ENCODE measurements around the gene ALDH3B1. TPM values are rescaled to one million over a fixed set of nuclear protein-coding genes. Genes with fewer than 3 reads are reported as not detected.
A peak's percentile ranks its signal among the peaks of the same experiment; 100 is the strongest.

Gene ALDH3B1
- total RNA-seq, 1 experiment from 2014 or later: 14.0 TPM

- H3K27me3 ChIP-seq: no peaks in the 10 kb centered on the region
- peaks cover 2% of the 10 kb centered on the region for H3K36me3 ChIP-seq
- H3K9me3 ChIP-seq: no peaks in the 10 kb centered on the region
- H3K4me3 ChIP-seq: no peak overlapping the region
- no peak for DNase-seq
Observed at GRCh38 chr11:68008381-68009337, 1.5 kb upstream of the ALDH3B1 start.

DNA sequence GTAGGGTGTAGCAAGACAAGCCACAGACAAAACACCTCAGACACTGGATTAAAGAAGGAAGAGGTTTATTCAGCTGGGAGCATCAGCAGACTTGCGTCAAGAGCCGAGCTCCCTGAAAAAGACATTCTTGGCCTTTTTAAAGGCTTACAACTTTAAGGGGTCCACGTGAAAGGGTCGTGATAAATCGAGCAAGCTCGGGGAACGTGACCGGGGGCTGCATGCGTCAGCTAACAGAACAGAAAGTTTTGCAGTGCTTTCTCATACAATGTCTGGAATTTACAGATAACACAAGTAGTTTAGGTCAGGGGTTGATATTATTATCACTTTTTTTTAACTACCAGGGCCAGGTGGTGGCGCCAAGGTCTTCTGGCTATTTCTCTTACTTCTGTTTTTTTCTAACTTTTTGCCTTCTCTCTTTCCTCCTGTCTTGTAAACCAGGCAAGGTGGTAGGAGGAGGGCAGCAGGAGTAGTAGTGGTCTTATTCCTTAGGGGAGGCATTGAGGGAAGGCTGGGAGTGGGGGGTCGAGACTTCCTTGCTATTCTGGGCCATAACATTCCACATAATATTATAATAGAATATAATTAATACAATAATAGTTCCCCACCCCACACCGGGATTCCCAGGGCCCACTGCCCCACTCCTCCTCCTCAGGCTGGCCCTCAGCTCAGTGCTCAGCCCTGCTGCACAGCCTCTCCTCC lies 587 bp upstream of the ALDH3B1 start:
- Histone ChIP-seq H3K9me3 (no peaks in the 10 kb centered on the region), H3K4me3 (peak overlapping the region; percentile 54), H3K27me3 (no peaks in the 10 kb centered on the region), H3K36me3 (peaks cover 7% of the 10 kb centered on the region)
- no peak for DNase-seq

DNA sequence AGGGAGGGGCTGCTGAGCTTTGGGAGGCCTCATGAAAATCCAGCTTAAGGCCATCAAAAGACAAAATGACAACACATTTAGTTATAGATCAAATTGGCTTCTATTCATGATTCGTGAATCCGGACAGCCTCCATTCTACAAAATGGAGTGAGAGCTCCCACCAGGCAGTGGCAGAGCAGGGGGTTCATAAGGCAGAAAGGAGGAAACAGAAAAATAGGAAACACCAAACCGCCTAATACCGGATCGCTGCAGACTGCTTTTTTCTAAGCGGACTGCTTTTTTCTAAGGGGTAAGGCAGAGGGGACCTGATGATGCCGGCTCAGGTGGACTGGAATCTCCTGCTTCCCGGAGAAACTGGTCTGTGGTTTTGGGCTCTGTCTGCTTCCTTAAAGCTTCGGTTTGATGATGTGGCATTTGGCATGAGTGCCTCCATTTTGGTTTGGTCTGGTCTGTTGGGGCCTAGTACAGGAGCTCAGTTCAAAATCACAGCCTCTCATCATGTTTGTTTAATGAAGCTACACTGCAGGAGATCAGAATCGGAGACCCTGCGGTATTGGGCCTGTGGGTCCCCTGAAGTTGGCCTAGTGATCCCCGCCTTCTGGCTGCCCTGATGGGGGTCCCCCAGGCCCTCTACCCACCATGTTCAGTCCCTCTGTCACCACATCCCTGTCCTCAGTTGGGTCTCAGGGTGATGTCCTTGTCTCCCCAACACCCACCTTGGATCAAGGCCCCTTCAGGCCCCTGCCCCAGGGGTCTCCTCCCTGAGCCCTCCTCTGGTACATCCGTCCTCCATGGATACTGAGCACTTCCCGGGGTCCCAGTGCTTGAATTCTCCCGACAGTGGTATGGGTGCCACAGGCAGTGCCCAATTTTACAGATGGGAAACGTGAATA lies 1.2 kb downstream of the ALDH3B1 start:
- Histone ChIP-seq H3K27me3 (no peaks in the 10 kb centered on the region), H3K9me3 (no peaks in the 10 kb centered on the region), H3K36me3 (peaks cover 7% of the 10 kb centered on the region), H3K4me3 (peak overlapping the region; percentile 54)
- DNase-seq: no peak

DNA sequence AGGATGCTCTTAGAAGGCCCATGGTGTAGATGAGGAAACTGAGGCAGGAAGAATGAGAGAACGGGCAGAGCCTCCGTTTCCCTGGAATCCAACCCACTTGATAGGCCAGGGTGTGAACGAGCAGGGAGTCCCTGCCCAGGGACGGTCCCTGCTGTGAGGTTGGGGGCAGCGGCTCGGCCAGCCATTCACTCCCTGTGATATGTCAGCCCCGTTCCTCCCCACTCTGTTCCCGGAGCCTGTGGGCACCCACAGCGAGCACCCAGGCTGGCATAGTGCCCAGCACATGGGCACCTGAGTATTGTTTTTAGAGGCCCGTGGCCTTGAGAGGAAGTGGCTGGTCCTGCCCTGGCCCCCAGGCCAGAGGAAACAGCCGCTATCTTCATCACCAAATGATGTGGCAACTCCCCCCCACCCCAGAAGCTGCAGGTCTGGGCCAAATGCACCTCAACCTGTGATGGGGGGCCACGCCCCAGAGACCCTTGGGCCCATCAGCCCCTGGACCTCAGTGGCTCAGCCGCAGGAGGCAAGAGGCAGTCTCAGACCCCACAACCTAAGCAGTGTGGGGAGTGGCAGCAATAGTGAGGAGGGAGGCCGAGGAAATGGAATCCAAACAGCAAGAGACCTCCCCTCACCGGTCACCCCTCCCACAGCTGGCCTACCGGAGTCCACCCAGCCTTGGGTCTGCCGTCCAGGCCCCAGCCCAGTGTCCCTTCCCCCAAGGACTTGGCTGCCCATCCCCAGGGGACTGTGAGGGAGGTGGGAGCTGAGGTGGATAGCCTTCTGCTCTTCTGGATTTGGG lies 2.1 kb downstream of the ALDH3B1 start:
- H3K9me3 ChIP-seq: no peaks in the 10 kb centered on the region
- H3K27me3 ChIP-seq: no peaks in the 10 kb centered on the region
- no peak overlapping the region for H3K4me3 ChIP-seq
- peaks cover 7% of the 10 kb centered on the region for H3K36me3 ChIP-seq
- no peak for DNase-seq

GRCh38 chr11:68012843-68013610 lies 2.9 kb downstream of the ALDH3B1 start:
- H3K36me3 ChIP-seq: peaks cover 7% of the 10 kb centered on the region
- H3K4me3 ChIP-seq: no peak overlapping the region
- no peaks in the 10 kb centered on the region for H3K27me3 ChIP-seq
- DNase-seq: peak; percentile 89
- no peaks in the 10 kb centered on the region for H3K9me3 ChIP-seq

GRCh38 chr11:68013611-68014156 lies 3.6 kb downstream of the ALDH3B1 start:
- no peaks in the 10 kb centered on the region for H3K9me3 ChIP-seq
- H3K27me3 ChIP-seq: no peaks in the 10 kb centered on the region
- H3K36me3 ChIP-seq: peaks cover 7% of the 10 kb centered on the region
- DNase-seq: no peak
- no peak overlapping the region for H3K4me3 ChIP-seq

GRCh38 chr11:68014157-68014946 lies 4.2 kb downstream of the ALDH3B1 start:
- peak; percentile 97 for DNase-seq
- Histone ChIP-seq H3K27me3 (no peaks in the 10 kb centered on the region), H3K9me3 (no peaks in the 10 kb centered on the region), H3K4me3 (peak overlapping the region; percentile 9; the same call in 1 of the 2 replicates), H3K36me3 (peaks cover 7% of the 10 kb centered on the region)

- Histone ChIP-seq H3K27me3 (no peaks in the 10 kb centered on the region), H3K4me3 (no peak overlapping the region; the same call in 1 of the 2 replicates)
- no peak for DNase-seq
Observed at GRCh38 chr11:68014947-68015447, 4.9 kb downstream of the ALDH3B1 start.

GRCh38 chr11:68015467-68015866 lies 5.3 kb downstream of the ALDH3B1 start:
- Histone ChIP-seq H3K4me3 (no peak overlapping the region), H3K9me3 (no peaks in the 10 kb centered on the region), H3K36me3 (peaks cover 7% of the 10 kb centered on the region), H3K27me3 (no peaks in the 10 kb centered on the region)
- no peak for DNase-seq

More at GRCh38 chr11:68014947-68015447, 4.9 kb downstream of the ALDH3B1 start:
- peaks cover 7% of the 10 kb centered on the region for H3K36me3 ChIP-seq
- no peaks in the 10 kb centered on the region for H3K9me3 ChIP-seq

- Histone ChIP-seq H3K27me3 (no peaks in the 10 kb centered on the region), H3K36me3 (peaks cover 7% of the 10 kb centered on the region), H3K9me3 (no peaks in the 10 kb centered on the region), H3K4me3 (no peak overlapping the region)
- no peak for DNase-seq
Observed at GRCh38 chr11:68016161-68016903, 6.2 kb downstream of the ALDH3B1 start.

DNA sequence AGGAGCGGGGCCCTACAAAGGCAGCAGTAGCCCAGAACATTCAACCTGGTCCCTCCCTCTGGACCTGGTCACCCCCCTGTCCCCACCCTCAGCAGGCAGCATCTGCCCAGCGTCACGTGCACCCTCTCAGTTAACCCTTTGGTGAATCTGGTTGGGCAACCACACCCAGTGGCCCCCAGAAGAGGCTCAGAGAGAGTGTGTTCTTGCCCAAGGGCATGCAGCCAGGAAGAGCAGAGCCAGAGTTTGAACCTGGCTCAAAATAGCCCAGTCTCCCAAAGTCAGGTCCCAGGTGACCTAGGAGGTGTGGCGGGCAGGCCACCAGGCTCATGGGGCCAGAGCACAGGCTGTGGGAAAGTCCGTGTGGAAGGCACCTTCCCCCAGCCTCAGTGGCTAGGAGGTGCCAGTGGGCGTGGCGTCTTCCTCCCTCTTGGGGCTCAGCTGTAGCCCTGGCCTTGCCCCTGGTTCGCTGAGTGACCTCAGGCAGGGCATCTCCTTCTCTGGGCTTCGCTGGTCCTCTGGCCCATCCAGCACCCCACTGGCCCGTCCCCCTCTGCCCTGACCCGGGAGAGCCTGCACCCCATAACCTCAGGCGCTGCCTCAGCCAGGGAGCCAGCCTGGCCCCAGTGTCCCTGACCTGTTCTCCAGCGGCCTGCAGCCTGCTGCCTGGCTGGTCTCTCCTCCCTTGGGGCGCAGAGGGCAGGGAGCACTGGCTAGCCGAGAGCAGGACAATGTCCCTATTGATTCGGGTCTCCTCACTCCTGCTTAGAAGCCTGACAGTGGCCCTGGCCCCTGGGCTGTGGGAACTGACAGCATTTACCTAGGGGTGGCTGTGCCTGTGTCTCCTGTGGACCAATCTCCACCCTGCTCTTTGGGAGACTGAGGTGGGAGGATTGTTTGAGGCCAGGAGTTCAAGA lies 7.0 kb downstream of the ALDH3B1 start:
- no peaks in the 10 kb centered on the region for H3K27me3 ChIP-seq
- no peak overlapping the region for H3K4me3 ChIP-seq
- peaks cover 7% of the 10 kb centered on the region for H3K36me3 ChIP-seq
- no peak for DNase-seq
- no peaks in the 10 kb centered on the region for H3K9me3 ChIP-seq

DNA sequence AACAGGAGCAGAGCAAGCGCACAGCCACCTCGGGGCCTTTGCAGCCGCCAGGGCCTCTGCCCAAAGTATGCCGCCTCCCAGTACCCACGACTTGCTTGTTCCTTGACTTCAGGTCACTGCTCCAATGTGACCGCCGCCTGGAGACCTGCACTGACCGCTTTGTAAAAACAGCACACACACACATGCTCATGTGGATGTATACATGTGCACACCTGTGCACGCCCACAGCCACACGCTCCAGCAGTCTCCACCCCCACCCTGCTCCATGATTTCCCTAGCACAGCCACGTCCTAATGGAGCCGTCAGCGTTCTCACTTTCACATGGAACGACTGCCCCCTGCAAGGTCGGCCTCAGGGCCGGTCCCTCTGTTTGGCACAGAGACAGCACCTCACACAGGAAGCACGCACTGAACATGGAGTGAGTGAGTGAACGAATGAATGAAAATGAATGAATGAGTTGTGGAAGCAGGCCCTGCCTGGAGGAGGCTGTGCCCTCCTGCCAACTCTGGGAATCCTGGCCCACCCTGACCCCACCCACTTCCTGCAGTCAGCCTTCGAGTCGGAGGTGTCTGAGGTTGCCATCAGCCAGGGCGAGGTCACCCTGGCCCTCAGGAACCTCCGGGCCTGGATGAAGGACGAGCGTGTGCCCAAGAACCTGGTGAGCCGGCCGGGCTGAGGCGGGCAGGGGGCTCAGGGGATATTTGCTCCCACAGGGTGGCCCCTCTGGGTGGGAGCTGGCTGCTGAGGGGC lies 8.0 kb downstream of the ALDH3B1 start:
- no peaks in the 10 kb centered on the region for H3K9me3 ChIP-seq
- H3K36me3 ChIP-seq: peaks cover 7% of the 10 kb centered on the region
- H3K4me3 ChIP-seq: no peak overlapping the region
- no peaks in the 10 kb centered on the region for H3K27me3 ChIP-seq
- no peak for DNase-seq
